ENCODE results near the gene MSANTD2. TPM values are rescaled to one million over a fixed set of nuclear protein-coding genes. Genes with fewer than 3 reads are reported as not detected.

Gene MSANTD2
- total RNA-seq, 1 donor from 2014 or later: 13.3 TPM

DNA sequence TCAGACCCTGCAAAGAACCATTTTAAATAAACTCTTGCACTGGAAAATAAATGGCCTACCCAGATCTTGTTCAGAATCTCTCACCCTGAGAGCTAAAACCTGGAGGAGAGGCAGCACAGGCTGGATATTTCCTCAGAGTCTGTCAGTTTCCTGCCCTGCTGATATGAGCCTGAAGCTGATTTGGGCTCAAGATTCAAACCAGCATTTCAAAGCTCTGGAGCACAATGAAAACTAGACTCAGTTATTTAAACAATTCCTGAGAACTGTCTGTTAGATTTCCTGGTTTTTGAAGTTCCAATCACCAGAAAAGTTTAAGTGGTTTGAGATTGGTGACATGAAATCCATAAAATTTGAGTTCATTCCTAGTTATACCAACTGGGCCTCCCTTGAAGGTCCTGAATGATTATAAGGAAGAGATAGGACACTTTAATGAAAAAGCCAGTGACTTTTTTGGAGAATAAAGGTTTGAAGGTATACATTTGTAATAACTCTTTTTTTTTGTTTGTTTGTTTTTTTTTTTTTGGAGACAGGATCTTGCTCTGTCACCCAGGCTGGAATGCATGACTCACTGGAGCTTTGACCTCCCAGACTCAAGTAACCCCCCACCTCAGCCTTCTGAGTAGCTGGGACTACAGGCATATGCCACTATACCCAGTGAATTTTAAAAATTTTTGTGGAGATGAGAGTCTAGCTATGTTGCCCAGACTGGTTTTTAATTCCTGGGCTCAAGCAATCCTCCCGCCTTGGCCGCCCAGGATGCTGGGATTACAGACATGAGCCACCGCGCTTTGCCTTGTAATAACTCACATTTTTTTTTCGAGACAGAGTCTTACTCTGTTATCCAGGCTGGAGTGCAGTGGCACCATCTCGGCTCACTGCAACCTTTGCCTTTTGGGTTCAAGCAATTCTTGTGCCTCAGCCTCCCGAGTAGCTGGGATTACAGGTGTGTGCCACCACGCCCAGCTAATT, 30.1 kb downstream of the MSANTD2 start:
- no peak for DNase-seq
- no peaks in the 10 kb centered on the region for H3K9me3 ChIP-seq
- intact Hi-C loops (cut with DNase I): no loop called here
- H3K27ac ChIP-seq: no peak overlapping the region
- no peaks in the 10 kb centered on the region for H3K27me3 ChIP-seq
- ATAC-seq: no peak
- peaks cover 32% of the 10 kb centered on the region for H3K36me3 ChIP-seq
- no peak for TF ChIP-seq CTCF (IDR thresholded peaks at IDR 0.05)
- H3K4me3 ChIP-seq: no peak overlapping the region
- H3K4me1 ChIP-seq: no peaks in the 10 kb centered on the region

DNA sequence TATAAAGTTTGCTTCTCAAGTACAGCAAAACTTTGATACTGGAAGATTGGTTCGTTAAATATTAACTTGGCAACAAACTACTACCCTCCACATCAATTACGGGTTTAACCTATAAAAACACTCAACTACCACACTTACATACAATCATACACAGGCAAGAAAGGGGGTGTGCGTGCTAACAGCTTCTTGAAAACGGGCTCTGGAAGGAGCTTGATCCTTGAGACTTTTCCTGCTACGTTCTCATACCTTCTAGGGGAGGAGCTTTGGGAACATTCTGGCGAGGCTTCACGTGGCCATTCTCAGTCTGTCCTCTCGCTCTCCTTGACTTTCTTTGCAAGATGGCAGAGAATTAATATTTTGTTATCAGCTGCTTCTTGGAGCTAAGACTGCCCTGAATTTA, 31.3 kb downstream of the MSANTD2 start:
- ATAC-seq: peak; percentile 81

DNA sequence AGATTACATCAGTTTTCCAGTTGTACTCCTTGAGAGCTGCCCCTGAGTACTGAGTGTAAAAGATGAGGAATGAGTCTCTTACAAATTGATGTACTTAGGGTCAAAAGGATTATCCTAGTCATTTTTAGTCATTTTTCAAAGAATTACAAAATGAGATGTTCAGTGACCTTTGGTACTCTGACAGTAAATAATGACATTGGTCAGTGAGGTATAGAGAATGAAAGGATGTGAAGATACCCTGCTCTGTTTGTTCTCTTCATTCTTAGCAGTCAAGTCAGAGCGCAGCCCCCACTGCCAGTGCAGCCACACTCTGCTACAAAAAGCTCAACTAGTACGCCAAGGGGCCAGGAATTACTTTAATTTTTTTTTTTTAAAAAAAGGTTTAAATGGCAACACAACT, 34.0 kb downstream of the MSANTD2 start:
- intact Hi-C loops (cut with DNase I): no loop called here

More for the DNA sequence above, 31.3 kb downstream of the MSANTD2 start:
- no peaks in the 10 kb centered on the region for H3K9me3 ChIP-seq
- H3K4me1 ChIP-seq: peaks cover 6% of the 10 kb centered on the region
- no peak for TF ChIP-seq CTCF (IDR thresholded peaks at IDR 0.05)
- DNase-seq: no peak
- peaks cover 32% of the 10 kb centered on the region for H3K36me3 ChIP-seq
- H3K27me3 ChIP-seq: no peaks in the 10 kb centered on the region
- no peak overlapping the region for H3K27ac ChIP-seq
- intact Hi-C loops (cut with DNase I): no loop called here
- no peak overlapping the region for H3K4me3 ChIP-seq

GRCh38 chr11:124763156-124763947, 36.9 kb downstream of the MSANTD2 start:
- H3K9me3 ChIP-seq: no peaks in the 10 kb centered on the region
- H3K4me1 ChIP-seq: peaks cover 22% of the 10 kb centered on the region
- H3K36me3 ChIP-seq: peaks cover 11% of the 10 kb centered on the region
- peak; percentile 78 for TF ChIP-seq CTCF (IDR thresholded peaks at IDR 0.05)
- peak overlapping the region; percentile 73 for H3K4me3 ChIP-seq
- ATAC-seq: peak; percentile 46
- DNase-seq: peak; percentile 95
- intact Hi-C loops (cut with DNase I): no loop called here
- peak overlapping the region; percentile 75 for H3K27ac ChIP-seq
- H3K27me3 ChIP-seq: peaks cover 21% of the 10 kb centered on the region

More for the DNA sequence above, 34.0 kb downstream of the MSANTD2 start:
- DNase-seq (no peak), ATAC-seq (no peak)
- H3K4me1 ChIP-seq: peaks cover 12% of the 10 kb centered on the region
- no peaks in the 10 kb centered on the region for H3K27me3 ChIP-seq
- TF ChIP-seq CTCF (IDR thresholded peaks at IDR 0.05): no peak
- H3K36me3 ChIP-seq: peaks cover 17% of the 10 kb centered on the region
- peak overlapping the region; percentile 32 for H3K27ac ChIP-seq
- no peaks in the 10 kb centered on the region for H3K9me3 ChIP-seq
- H3K4me3 ChIP-seq: no peak overlapping the region

- intact Hi-C loops (cut with DNase I): no loop called here
- H3K9me3 ChIP-seq: no peaks in the 10 kb centered on the region
- DNase-seq: peak; percentile 77
- H3K4me3 ChIP-seq: peak overlapping the region; percentile 73
- H3K27ac ChIP-seq: peak overlapping the region; percentile 75
- peak; percentile 6 for ATAC-seq
- peaks cover 22% of the 10 kb centered on the region for H3K27me3 ChIP-seq
- H3K36me3 ChIP-seq: peaks cover 8% of the 10 kb centered on the region
- TF ChIP-seq CTCF (IDR thresholded peaks at IDR 0.05): no peak
- H3K4me1 ChIP-seq: peaks cover 29% of the 10 kb centered on the region
Measured at GRCh38 chr11:124762624-124763155, 37.5 kb downstream of the MSANTD2 start.
